HepG2 (cell line): Measurements from ENCODE around the gene NSUN6. TPM values are rescaled to one million over a fixed set of nuclear protein-coding genes. Genes with fewer than 3 reads are reported as not detected.
A peak's percentile ranks its signal among the peaks of the same experiment; 100 is the strongest.

Experiments used
- AKAP8 ChIP-seq: sonication (generic); formaldehyde crosslinking; IDR thresholded peaks from 2 replicates; pipeline ENCODE4 v1.5.1; 2020; ENCODE audit warnings: mild to moderate bottlenecking, missing genetic modification reagents
- CHCHD3 ChIP-seq: sonication (generic); formaldehyde crosslinking; IDR thresholded peaks from 2 replicates; pipeline ENCODE4 v1.8.0; 2022; ENCODE audit warnings: mild to moderate bottlenecking, missing genetic modification reagents, moderate library complexity
- DNMT3B ChIP-seq: conservative IDR thresholded peaks from 2 replicates; pipeline ENCODE4 v1.6.1; 2016; ENCODE audit warnings: missing biosample characterization, control low read depth
- FOXA1 ChIP-seq, 2 experiments: fragments of 450-650 bp in 1 of 2; sonication (generic) in 1 of 2; formaldehyde crosslinking in 1 of 2; IDR thresholded peaks; 2 replicates each; pipeline versions ENCODE4 v1.4.0 to v1.6.1; 2016 to 2020; ENCODE audit warnings: missing genetic modification reagents in 1 of 2
- FOXK1 ChIP-seq: sonication (generic); formaldehyde crosslinking; IDR thresholded peaks from 2 replicates; pipeline ENCODE4 v1.4.0; 2020; ENCODE audit warnings: low read depth, missing genetic modification reagents, borderline replicate concordance
- HNF4G ChIP-seq, 2 experiments: sonication (generic) in 1 of 2; formaldehyde crosslinking in 1 of 2; IDR thresholded peaks; 2 replicates each; pipeline versions ENCODE4 v1.4.0 to v1.6.1; 2011 to 2020; ENCODE audit warnings: borderline replicate concordance in 2 of 2, low read depth in 2 of 2, mild to moderate bottlenecking in 2 of 2, low read length in 1 of 2, missing genetic modification reagents in 1 of 2, moderate library complexity in 1 of 2
- MTERF4 ChIP-seq: sonication (generic); formaldehyde crosslinking; IDR thresholded peaks from 2 replicates; pipeline ENCODE4 v1.8.0; 2023; ENCODE audit warnings: mild to moderate bottlenecking, missing genetic modification reagents
- POGK ChIP-seq: sonication (generic); formaldehyde crosslinking; conservative IDR thresholded peaks from 2 replicates; pipeline ENCODE4 v1.8.0; 2022; ENCODE audit warnings: mild to moderate bottlenecking, moderate library complexity, missing genetic modification reagents
- ZBTB33 ChIP-seq: sonication (generic); formaldehyde crosslinking; IDR thresholded peaks from 2 replicates; pipeline ENCODE4 v1.4.0; 2020; ENCODE audit warnings: missing genetic modification reagents
- ZEB1 ChIP-seq: IDR thresholded peaks from 2 replicates; pipeline ENCODE4 v1.6.1; 2012; ENCODE audit warnings: mild to moderate bottlenecking, low read depth, inconsistent platforms; ENCODE audit not compliant: insufficient replicate concordance
- ZFP36 ChIP-seq: fragments of 150-350 bp; IDR thresholded peaks from 2 replicates; pipeline ENCODE4 v1.6.1; 2018; ENCODE audit warnings: borderline replicate concordance, low read length, low read depth; ENCODE audit not compliant: partially characterized antibody
- ZNF17 ChIP-seq: sonication (generic); formaldehyde crosslinking; IDR thresholded peaks from 2 replicates; pipeline ENCODE4 v1.5.0; 2020; ENCODE audit warnings: mild to moderate bottlenecking, missing genetic modification reagents
- ZNF253 ChIP-seq: sonication (generic); formaldehyde crosslinking; IDR thresholded peaks from 2 replicates; pipeline ENCODE4 v1.8.0; 2022; ENCODE audit warnings: mild to moderate bottlenecking, missing genetic modification reagents, borderline replicate concordance
- ZNF263 ChIP-seq: sonication (generic); formaldehyde crosslinking; IDR thresholded peaks from 2 replicates; pipeline ENCODE4 v1.4.0; 2020; ENCODE audit warnings: missing genetic modification reagents
- ZNF292 ChIP-seq: sonication (generic); formaldehyde crosslinking; IDR thresholded peaks from 2 replicates; pipeline ENCODE4 v1.8.1; 2022; ENCODE audit warnings: mild to moderate bottlenecking, low read depth, missing genetic modification reagents, borderline replicate concordance
- ZNF687 ChIP-seq: sonication (generic); formaldehyde crosslinking; IDR thresholded peaks from 2 replicates; pipeline ENCODE4 v1.5.1; 2020; ENCODE audit warnings: mild to moderate bottlenecking, missing genetic modification reagents, moderate library complexity
- polyA plus RNA-seq, 8 experiments: library from polyadenylated mRNA; depleted of rRNA in 3 of 8; stranded (reverse) in 7 of 8; unstranded in 1 of 8; fragments of >200 nt; fragmentation: Illumina TruSeq in 4 of 8; extraction: Trizol in 4 of 8; gene quantifications; 2 replicates each; pipeline versions ENCODE4 v1.2.1 to v1.2.3, GENCODE V29; 2011 to 2016; ENCODE audit warnings: low read depth in 4 of 8, missing spikeins in 1 of 8, mixed read lengths in 1 of 8; ENCODE audit not compliant: insufficient read depth in 1 of 8
- total RNA-seq, 5 experiments: library from RNA; depleted of rRNA; stranded (reverse); fragments of >200 nt; fragmentation: Illumina TruSeq; extraction: Trizol; gene quantifications; 2 replicates each; pipeline ENCODE4 v1.2.3, GENCODE V29; 2016; ENCODE audit warnings: low read depth in 1 of 5

The NSUN6 gene
- total and polyA plus RNA-seq, 2 of the 13 experiments (the other 11 are each of a cell fraction or from before 2014, with no cell fraction given) = 17.2 to 19.3 TPM

GRCh38 chr10:18651324-18652007, at the start of gene NSUN6 (continued):
- TF ChIP-seq MTERF4 (CRISPR knock-in tag) = 0 out of 2 replicates have a peak, but pooled peaks have one; percentile 44
- no peak for TF ChIP-seq AKAP8 (CRISPR knock-in tag)
- peak; percentile 62; the same call in 1 of the 2 replicates for TF ChIP-seq ZNF253 (CRISPR knock-in tag)
- TF ChIP-seq DNMT3B (CRISPR knock-in tag) = no peak
- no peak for TF ChIP-seq ZNF17 (CRISPR knock-in tag)
- TF ChIP-seq ZBTB33 (CRISPR knock-in tag) = no peak
- TF ChIP-seq ZNF687 = peak; percentile 90
- peak; percentile 84; the same call in 1 of the 2 replicates for TF ChIP-seq FOXK1
- no peak for TF ChIP-seq ZFP36
- no peak for TF ChIP-seq ZEB1
- no peak for TF ChIP-seq ZNF263
- TF ChIP-seq POGK = 0 out of 2 replicates have a peak, but pooled peaks have one; percentile 69
- no peak for TF ChIP-seq FOXA1 (IDR thresholded peaks at IDR 0.05)
- no peak; the same call in 1 of the 2 replicates for TF ChIP-seq FOXA1 (CRISPR knock-in tag; IDR thresholded peaks at IDR 0.05)
- TF ChIP-seq HNF4G (IDR thresholded peaks at IDR 0.05; ENCODE audit: borderline replicate concordance, low read depth, low read length) = no peak
- TF ChIP-seq HNF4G (CRISPR knock-in tag; IDR thresholded peaks at IDR 0.05; ENCODE audit: borderline replicate concordance, low read depth) = no peak
- TF ChIP-seq CHCHD3 = no peak
- peak; percentile 76; the same call in 1 of the 2 replicates for TF ChIP-seq ZNF292 (CRISPR knock-in tag)
